BJ (cell line): Measurements from ENCODE around the gene TTLL10. TPM values are rescaled to one million over a fixed set of nuclear protein-coding genes. Genes with fewer than 3 reads are reported as not detected.

Source experiments
- CTCF ChIA-PET: fragments of 350-600 bp; formaldehyde crosslinking; extraction: SDS; loops from one replicate; lab custom pipeline; 2021; ENCODE audit warnings: antibody characterized with exemption, inconsistent platforms; lab: Yijun Ruan, JAX
- POLR2A ChIA-PET: fragments of 300-600 bp; sonication (Branson Sonifier 250); formaldehyde crosslinking; extraction: SDS; loops from one replicate; lab custom pipeline; 2021; ENCODE audit warnings: antibody characterized with exemption; lab: Charles Lee
- DNase-seq: peaks from one replicate; pipeline ENCODE4 v3.0.0-alpha.2; 2011; ENCODE audit warnings: low read depth
- H3K27me3 ChIP-seq: 2 replicates; pipeline ENCODE4 v1.6.0; 2011; ENCODE audit warnings: low read length; ENCODE audit not compliant: control insufficient read depth, insufficient read depth
- H3K36me3 ChIP-seq: 2 replicates; pipeline ENCODE4 v1.5.1; 2011; ENCODE audit warnings: low read length; ENCODE audit not compliant: control insufficient read depth, insufficient read depth
- H3K4me3 ChIP-seq: 2 replicates; pipeline ENCODE4 v1.5.1; 2011; ENCODE audit warnings: low read depth, mild to moderate bottlenecking, control low read depth, low read length
- polyA plus RNA-seq: library from polyadenylated mRNA; depleted of rRNA; stranded (reverse); fragments of >200 nt; gene quantifications from 2 replicates; pipeline ENCODE4 v1.2.3, GENCODE V29; 2011
- TF ChIP-seq, protein P1 (sequence below): IDR thresholded peaks from 2 replicates; pipeline ENCODE4 v1.5.1; 2011; ENCODE audit warnings: low read depth, mild to moderate bottlenecking, control low read depth, inconsistent platforms, low read length, moderate library complexity; ENCODE audit not compliant: insufficient read depth

TTLL10 gene
- polyA plus RNA-seq, 1 experiment, result not detected

DNA sequence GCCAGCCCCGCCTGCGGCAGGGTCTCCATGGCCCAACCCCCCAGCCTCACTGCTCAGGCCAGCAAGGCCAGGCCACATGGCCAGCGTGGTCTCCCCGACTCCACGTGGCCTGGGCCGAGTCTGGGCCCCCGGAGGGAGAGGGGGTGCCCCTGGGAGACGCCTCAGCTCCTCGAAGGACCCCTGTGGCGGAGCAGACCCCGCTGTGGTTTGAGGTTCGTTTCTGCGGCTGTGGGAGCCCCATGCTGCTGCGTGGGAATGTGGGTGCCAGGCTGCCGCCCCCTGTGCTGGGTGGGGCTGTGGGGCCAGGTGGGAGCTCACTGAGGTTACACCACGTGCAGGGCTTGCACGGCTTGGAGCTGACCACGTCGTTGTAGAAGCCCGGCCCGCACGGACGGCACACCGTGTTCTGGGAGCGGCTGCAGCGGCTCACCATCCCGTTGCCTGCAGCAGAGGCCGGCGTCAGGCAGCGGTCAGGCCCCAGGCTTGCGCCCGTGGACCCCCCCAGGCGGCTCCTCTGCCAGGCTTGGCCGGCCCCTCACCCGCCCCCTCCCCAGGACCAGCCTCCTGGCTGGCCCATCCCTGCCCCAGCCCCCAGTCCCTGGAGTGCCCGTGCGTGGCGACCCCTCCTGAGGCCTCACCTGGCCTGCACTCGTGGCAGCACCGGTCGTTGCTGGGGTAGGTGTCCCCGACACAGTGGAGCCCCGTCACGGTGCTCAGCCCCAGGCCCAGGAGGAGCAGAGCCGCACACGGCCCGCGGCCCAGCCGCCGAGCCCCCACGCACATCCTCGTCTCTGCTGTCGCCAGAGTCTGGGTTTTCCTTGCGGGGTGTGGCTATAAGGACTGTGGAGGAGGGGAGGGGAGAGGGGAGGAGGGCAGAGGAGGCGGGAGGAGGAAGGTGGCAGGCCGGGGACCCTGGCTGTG is 39.9 kb downstream of the TTLL10 start, which contains the start of gene TNFRSF4:
TNFRSF4 (minus strand) TSS at position 809 of the 921 bp plus-strand sequence; CDS start at position 783, 26 bp downstream.
- Histone ChIP-seq H3K36me3 (peaks cover 8% of the 10 kb centered on the region), H3K4me3 (no peak within 1 kb of the TSS), H3K27me3 (no peaks in the 10 kb centered on the region)
- TF ChIP-seq, protein P1, sequence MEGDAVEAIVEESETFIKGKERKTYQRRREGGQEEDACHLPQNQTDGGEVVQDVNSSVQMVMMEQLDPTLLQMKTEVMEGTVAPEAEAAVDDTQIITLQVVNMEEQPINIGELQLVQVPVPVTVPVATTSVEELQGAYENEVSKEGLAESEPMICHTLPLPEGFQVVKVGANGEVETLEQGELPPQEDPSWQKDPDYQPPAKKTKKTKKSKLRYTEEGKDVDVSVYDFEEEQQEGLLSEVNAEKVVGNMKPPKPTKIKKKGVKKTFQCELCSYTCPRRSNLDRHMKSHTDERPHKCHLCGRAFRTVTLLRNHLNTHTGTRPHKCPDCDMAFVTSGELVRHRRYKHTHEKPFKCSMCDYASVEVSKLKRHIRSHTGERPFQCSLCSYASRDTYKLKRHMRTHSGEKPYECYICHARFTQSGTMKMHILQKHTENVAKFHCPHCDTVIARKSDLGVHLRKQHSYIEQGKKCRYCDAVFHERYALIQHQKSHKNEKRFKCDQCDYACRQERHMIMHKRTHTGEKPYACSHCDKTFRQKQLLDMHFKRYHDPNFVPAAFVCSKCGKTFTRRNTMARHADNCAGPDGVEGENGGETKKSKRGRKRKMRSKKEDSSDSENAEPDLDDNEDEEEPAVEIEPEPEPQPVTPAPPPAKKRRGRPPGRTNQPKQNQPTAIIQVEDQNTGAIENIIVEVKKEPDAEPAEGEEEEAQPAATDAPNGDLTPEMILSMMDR, result no peak
- CTCF ChIA-PET, result interaction anchor here (0.5 kb wide), 1 partner anchor 89 kb away, joined by 4 read pairs; no protein-coding TSS in a partner anchor
- POLR2A ChIA-PET, result no interaction called here
- DNase-seq, result no peak

DNA sequence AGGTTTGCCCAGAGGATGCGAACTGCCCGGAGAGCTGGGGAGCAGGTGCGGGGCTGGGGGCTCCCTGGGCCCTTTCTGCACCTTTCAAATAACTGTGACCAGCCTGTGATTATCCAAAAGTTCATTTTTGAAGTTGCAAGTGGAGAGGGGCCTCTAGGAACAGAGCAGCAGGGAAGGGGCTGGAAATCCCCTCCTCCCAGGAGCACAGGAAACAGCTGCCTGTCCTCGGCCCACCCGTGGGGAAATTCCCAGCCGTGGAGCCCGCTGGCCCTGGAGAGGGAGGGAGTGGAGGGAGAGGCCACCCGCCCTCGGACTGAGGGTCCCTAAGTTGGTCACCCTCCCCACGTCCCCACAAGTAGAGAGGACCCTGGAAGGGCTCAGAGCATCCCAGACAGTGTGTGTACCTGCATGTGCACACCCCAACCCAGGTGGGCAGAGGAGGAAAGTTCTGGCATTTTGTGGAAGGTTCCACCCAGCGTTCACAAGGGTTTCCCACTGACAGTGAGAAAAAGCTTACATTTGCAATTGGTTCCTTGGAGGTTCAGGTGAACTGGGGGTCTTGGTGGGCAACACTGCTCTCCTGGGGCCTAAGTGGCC is 41.5 kb downstream of the TTLL10 start:
- H3K27me3 ChIP-seq, result no peaks in the 10 kb centered on the region
- ChIA-PET CTCF (interaction anchor here (1.8 kb wide), 1 partner anchor 93 kb away, joined by 7 read pairs; no protein-coding TSS in a partner anchor), POLR2A (no interaction called here)
- H3K36me3 ChIP-seq, result peaks cover 18% of the 10 kb centered on the region
- H3K4me3 ChIP-seq, result no peak overlapping the region
- TF ChIP-seq, protein P1, result no peak
- no peak for DNase-seq

- TF ChIP-seq, protein P1, result no peak
- Histone ChIP-seq H3K4me3 (no peak overlapping the region), H3K36me3 (peaks cover 21% of the 10 kb centered on the region), H3K27me3 (no peaks in the 10 kb centered on the region)
- ChIA-PET POLR2A (no interaction called here), CTCF (interaction anchor here (1.8 kb wide), 1 partner anchor 94 kb away, joined by 7 read pairs; no protein-coding TSS in a partner anchor)
- DNase-seq, result no peak
Measured at GRCh38 chr1:1215881-1216605, 42.4 kb downstream of the TTLL10 start.

GRCh38 chr1:1216770-1217620 is 43.3 kb downstream of the TTLL10 start:
- Histone ChIP-seq H3K36me3 (peaks cover 22% of the 10 kb centered on the region), H3K4me3 (no peak overlapping the region), H3K27me3 (no peaks in the 10 kb centered on the region)
- TF ChIP-seq, protein P1, result no peak
- POLR2A ChIA-PET, result no interaction called here
- CTCF ChIA-PET, result interaction anchor here (1.0 kb wide), 1 partner anchor 9 kb away, joined by 3 read pairs; no protein-coding TSS in a partner anchor
- DNase-seq, result no peak
